ENCODE results near the gene C22orf15. TPM values are rescaled to one million over a fixed set of nuclear protein-coding genes. Genes with fewer than 3 reads are reported as not detected.
"Not testable (repeated sequence)": the region's sequence is repeated elsewhere in the genome, so short reads cannot be mapped to it uniquely, and the experiment has no call there.

The C22orf15 gene
- 0.26 and 0.40 TPM in 2 replicates for total RNA-seq (2014; rRNA removed; shearing (Covaris generic))

- peak; percentile 46 for DNase-seq (ENCODE audit: low spot score)
These were observed at the start of gene C22orf15 for GRCh38 chr22:23762842-23763578. C22orf15 (plus strand) TSS chr22:23762990; CDS start chr22:23763307, 317 bp downstream.

- DNase-seq (ENCODE audit: low spot score) = no peak
These were observed 48.8 kb upstream of the C22orf15 start for GRCh38 chr22:23713696-23714595.

GRCh38 chr22:23714596-23715578, 47.9 kb upstream of the C22orf15 start:
- no peak for DNase-seq (ENCODE audit: low spot score)

- no peak for DNase-seq (ENCODE audit: low spot score)
These were observed 46.9 kb upstream of the C22orf15 start for GRCh38 chr22:23715806-23716375.

GRCh38 chr22:23716811-23717801, 45.7 kb upstream of the C22orf15 start:
- DNase-seq (ENCODE audit: low spot score) = peak; percentile 48

GRCh38 chr22:23718371-23719165, 44.2 kb upstream of the C22orf15 start:
- DNase-seq (ENCODE audit: low spot score) = no peak

GRCh38 chr22:23720855-23721254, 41.9 kb upstream of the C22orf15 start:
- no peak for DNase-seq (ENCODE audit: low spot score)

GRCh38 chr22:23722160-23722559, 40.6 kb upstream of the C22orf15 start:
- DNase-seq (ENCODE audit: low spot score) = no peak

GRCh38 chr22:23722724-23723123, 40.1 kb upstream of the C22orf15 start:
- no peak for DNase-seq (ENCODE audit: low spot score)

GRCh38 chr22:23728108-23728507, 34.7 kb upstream of the C22orf15 start:
- DNase-seq (ENCODE audit: low spot score) = not testable (repeated sequence)

GRCh38 chr22:23737696-23738095, 25.1 kb upstream of the C22orf15 start:
- no peak for DNase-seq (ENCODE audit: low spot score)

- no peak for DNase-seq (ENCODE audit: low spot score)
These were observed 20.1 kb upstream of the C22orf15 start for GRCh38 chr22:23742505-23743264.

- no peak for DNase-seq (ENCODE audit: low spot score)
These were observed 19.5 kb upstream of the C22orf15 start for GRCh38 chr22:23743303-23743705.

- DNase-seq (ENCODE audit: low spot score) = no peak
These were observed 18.8 kb upstream of the C22orf15 start for GRCh38 chr22:23744001-23744400.

- no peak for DNase-seq (ENCODE audit: low spot score)
These were observed 18.3 kb upstream of the C22orf15 start for GRCh38 chr22:23744485-23744884.

GRCh38 chr22:23745791-23746190, 17.0 kb upstream of the C22orf15 start:
- DNase-seq (ENCODE audit: low spot score) = no peak

- no peak for DNase-seq (ENCODE audit: low spot score)
These were observed 12.9 kb upstream of the C22orf15 start for GRCh38 chr22:23749841-23750301.

- no peak for DNase-seq (ENCODE audit: low spot score)
These were observed 12.4 kb upstream of the C22orf15 start for GRCh38 chr22:23750367-23750713.

All from A172 (cell line).